Prostate gland (tissue), 2 donors: ENCODE measurements around the gene TMEM106B.
A peak's percentile ranks its signal among the peaks of the same experiment; 100 is the strongest.

Experiments
- POLR2A ChIP-seq: fragments of 450-650 bp; IDR thresholded peaks from one replicate; pipeline ENCODE4 v1.6.1; 2016; ENCODE audit warnings: antibody characterized with exemption, mild to moderate bottlenecking
- TF ChIP-seq, protein P1 (sequence below), 4 experiments: fragments of 200-600 bp in 2 of 4; fragments of 450-650 bp in 2 of 4; sonication (generic) in 2 of 4; IDR thresholded peaks; 1 replicate in 3 of 4; 2 replicates in 1 of 4; pipeline ENCODE4 v1.5.1; 2016 to 2019; ENCODE audit warnings: antibody characterized with exemption in 4 of 4, mild to moderate bottlenecking in 2 of 4, moderate library complexity in 2 of 4

DNA sequence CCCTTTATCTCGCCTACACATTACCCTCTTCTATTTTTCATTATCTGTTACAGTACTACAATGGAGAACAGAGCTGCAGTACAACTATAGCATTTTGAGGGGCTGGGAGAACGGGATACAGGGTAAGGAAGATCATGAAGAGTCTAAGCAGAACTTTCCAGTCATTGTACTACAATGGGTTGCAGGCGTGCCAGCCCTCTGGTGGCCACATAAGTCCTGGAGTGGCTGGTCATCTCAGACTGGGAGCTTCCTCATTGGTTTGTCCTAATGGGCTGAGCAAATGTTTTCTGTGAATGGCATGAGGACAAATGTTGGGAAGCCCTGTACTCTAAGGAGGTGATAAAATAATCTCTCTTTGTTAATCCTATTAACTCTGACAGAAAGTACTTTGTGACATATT lies 33.0 kb downstream of the TMEM106B start:
- TF ChIP-seq, protein P1, sequence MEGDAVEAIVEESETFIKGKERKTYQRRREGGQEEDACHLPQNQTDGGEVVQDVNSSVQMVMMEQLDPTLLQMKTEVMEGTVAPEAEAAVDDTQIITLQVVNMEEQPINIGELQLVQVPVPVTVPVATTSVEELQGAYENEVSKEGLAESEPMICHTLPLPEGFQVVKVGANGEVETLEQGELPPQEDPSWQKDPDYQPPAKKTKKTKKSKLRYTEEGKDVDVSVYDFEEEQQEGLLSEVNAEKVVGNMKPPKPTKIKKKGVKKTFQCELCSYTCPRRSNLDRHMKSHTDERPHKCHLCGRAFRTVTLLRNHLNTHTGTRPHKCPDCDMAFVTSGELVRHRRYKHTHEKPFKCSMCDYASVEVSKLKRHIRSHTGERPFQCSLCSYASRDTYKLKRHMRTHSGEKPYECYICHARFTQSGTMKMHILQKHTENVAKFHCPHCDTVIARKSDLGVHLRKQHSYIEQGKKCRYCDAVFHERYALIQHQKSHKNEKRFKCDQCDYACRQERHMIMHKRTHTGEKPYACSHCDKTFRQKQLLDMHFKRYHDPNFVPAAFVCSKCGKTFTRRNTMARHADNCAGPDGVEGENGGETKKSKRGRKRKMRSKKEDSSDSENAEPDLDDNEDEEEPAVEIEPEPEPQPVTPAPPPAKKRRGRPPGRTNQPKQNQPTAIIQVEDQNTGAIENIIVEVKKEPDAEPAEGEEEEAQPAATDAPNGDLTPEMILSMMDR (IDR thresholded peaks at IDR 0.05), result peak in 2 of 4 experiments; percentile 11 to 30
- TF ChIP-seq POLR2A, result no peak
